Endothelial cell of umbilical vein (primary cell): ENCODE results near the gene ADGRG1.
"Not testable (repeated sequence)": the region's sequence is repeated elsewhere in the genome, so short reads cannot be mapped to it uniquely, and the experiment has no call there.

Source experiments
- EZH2 ChIP-seq: IDR thresholded peaks from 2 replicates; pipeline ENCODE4 v1.6.1; 2012; ENCODE audit warnings: borderline replicate concordance, low read depth, mild to moderate bottlenecking, moderate library complexity, low read length, inconsistent platforms; ENCODE audit not compliant: severe bottlenecking
- FOS ChIP-seq: IDR thresholded peaks from 2 replicates; pipeline ENCODE4 v1.6.1; 2011; ENCODE audit warnings: mild to moderate bottlenecking, low read length, moderate library complexity, borderline replicate concordance; ENCODE audit not compliant: insufficient read depth
- GATA2 ChIP-seq: IDR thresholded peaks from 2 replicates; pipeline ENCODE4 v1.7.0; 2011; ENCODE audit warnings: low read depth, mild to moderate bottlenecking, moderate library complexity, mixed read lengths, low read length; ENCODE audit not compliant: insufficient read length, insufficient read depth
- JUN ChIP-seq: IDR thresholded peaks from 2 replicates; pipeline ENCODE4 v1.6.1; 2011; ENCODE audit warnings: borderline replicate concordance, low read depth; ENCODE audit not compliant: insufficient read length, insufficient read depth
- MYC ChIP-seq: IDR thresholded peaks from one replicate; pipeline ENCODE4 v1.6.1; 2011; ENCODE audit warnings: mild to moderate bottlenecking, low read depth, low read length
- POLR2A ChIP-seq: IDR thresholded peaks from 2 replicates; pipeline ENCODE4 v1.6.1; 2012; ENCODE audit warnings: low read depth, mild to moderate bottlenecking, control low read depth, low read length
- POLR2AphosphoS5 ChIP-seq: IDR thresholded peaks from 2 replicates; pipeline ENCODE4 v1.6.1; 2012; ENCODE audit warnings: low read depth, mild to moderate bottlenecking, control low read depth, low read length, moderate library complexity; ENCODE audit not compliant: insufficient read depth
- TF ChIP-seq, protein P1 (sequence below), 2 donors: IDR thresholded peaks; 1 replicate in 1 of 2; 2 replicates in 1 of 2; pipeline ENCODE4 v1.5.1; 2011; ENCODE audit warnings: low read length in 2 of 2, mild to moderate bottlenecking in 2 of 2, moderate library complexity in 2 of 2, control low read depth in 1 of 2, inconsistent platforms in 1 of 2, low read depth in 1 of 2; ENCODE audit not compliant: insufficient read depth in 1 of 2; ENCODE audit errors: extremely low read depth in 1 of 2
- TF ChIP-seq, protein P2 (sequence below): IDR thresholded peaks from 2 replicates; pipeline ENCODE4 v1.6.1; 2011; ENCODE audit not compliant: insufficient read depth, insufficient read length

DNA sequence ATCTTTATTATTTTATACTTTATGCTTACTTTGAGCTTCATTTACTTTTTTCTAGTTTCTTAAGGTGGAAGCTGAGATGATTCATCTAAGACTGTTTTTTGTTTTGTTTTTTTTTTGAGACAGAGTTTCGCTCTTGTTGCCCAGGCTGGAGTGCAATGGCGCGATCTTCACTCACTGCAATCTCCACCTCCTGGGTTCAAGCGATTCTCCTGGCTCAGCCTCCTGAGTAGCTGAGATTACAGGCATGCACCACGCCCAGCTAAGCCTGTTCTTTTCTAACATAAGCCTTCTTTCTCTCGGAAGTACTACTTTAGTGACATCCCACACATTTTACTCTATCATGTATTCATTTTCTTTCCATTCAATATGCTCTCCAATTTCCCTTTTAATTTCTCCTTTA is 84.1 kb downstream of the ADGRG1 start:
- TF ChIP-seq, protein P1, sequence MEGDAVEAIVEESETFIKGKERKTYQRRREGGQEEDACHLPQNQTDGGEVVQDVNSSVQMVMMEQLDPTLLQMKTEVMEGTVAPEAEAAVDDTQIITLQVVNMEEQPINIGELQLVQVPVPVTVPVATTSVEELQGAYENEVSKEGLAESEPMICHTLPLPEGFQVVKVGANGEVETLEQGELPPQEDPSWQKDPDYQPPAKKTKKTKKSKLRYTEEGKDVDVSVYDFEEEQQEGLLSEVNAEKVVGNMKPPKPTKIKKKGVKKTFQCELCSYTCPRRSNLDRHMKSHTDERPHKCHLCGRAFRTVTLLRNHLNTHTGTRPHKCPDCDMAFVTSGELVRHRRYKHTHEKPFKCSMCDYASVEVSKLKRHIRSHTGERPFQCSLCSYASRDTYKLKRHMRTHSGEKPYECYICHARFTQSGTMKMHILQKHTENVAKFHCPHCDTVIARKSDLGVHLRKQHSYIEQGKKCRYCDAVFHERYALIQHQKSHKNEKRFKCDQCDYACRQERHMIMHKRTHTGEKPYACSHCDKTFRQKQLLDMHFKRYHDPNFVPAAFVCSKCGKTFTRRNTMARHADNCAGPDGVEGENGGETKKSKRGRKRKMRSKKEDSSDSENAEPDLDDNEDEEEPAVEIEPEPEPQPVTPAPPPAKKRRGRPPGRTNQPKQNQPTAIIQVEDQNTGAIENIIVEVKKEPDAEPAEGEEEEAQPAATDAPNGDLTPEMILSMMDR (IDR thresholded peaks at IDR 0.05; ENCODE audit: extremely low read depth in 1 of 2, insufficient read depth in 1 of 2, low read depth in 1 of 2, low read length in 2 of 2): not testable (repeated sequence)
- TF ChIP-seq POLR2A, POLR2AphosphoS5, EZH2, JUN, FOS, MYC, GATA2: not testable (repeated sequence)
- TF ChIP-seq, protein P2, sequence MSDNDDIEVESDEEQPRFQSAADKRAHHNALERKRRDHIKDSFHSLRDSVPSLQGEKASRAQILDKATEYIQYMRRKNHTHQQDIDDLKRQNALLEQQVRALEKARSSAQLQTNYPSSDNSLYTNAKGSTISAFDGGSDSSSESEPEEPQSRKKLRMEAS: not testable (repeated sequence)
